Right cardiac atrium (tissue), 5 donors: ENCODE data around the gene C17orf50. TPM values are rescaled to one million over a fixed set of nuclear protein-coding genes. Genes with fewer than 3 reads are reported as not detected.
A peak's percentile ranks its signal among the peaks of the same experiment; 100 is the strongest.

Experiments used
- ATAC-seq, 2 donors: fragments of 200-7000 bp; cut with Tn5 transposase; one replicate each; pipeline versions ENCODE4 v1.8.0 to v1.9.1; 2020; ENCODE audit warnings: moderate library complexity in 2 of 2, mild to moderate bottlenecking in 1 of 2
- DNase-seq, 3 donors: peaks; one replicate each; pipeline ENCODE4 v3.0.0-alpha.2; 2020
- H3K27ac ChIP-seq: one replicate; pipeline ENCODE4 v1.5.1; 2013; ENCODE audit warnings: mild to moderate bottlenecking, low read length, control low read depth, moderate library complexity
- H3K27me3 ChIP-seq: one replicate; pipeline ENCODE4 v1.6.1; 2013; ENCODE audit not compliant: control insufficient read depth, insufficient read depth
- H3K4me1 ChIP-seq: one replicate; pipeline ENCODE4 v1.6.1; 2013; ENCODE audit warnings: low read length; ENCODE audit not compliant: control insufficient read depth, insufficient read depth
- H3K4me3 ChIP-seq: one replicate; pipeline ENCODE4 v1.5.1; 2013; ENCODE audit warnings: low read length, control low read depth
- H3K9me3 ChIP-seq: one replicate; pipeline ENCODE4 v1.6.1; 2013; ENCODE audit warnings: low read length; ENCODE audit not compliant: control insufficient read depth
- WGBS: extraction: QIAGEN DNeasy Blood & Tissue Kit; methylation state at CpG from one replicate; pipeline ENCODE4 v1.1.7; 2013; 5-methylcytosine and 5-hydroxymethylcytosine counted together
- intact Hi-C, 4 donors: fragments of 100-400 bp; cut with DNase I; formaldehyde crosslinking; loops; one replicate each; pipeline versions ENCODE4 v1.11.0 to v1.14.0; 2022 to 2023
- polyA plus RNA-seq: library from polyadenylated mRNA; stranded (reverse); fragments of 200-250 nt; gene quantifications from one replicate; pipeline ENCODE4 v1.2.3, GENCODE V29; 2013
- total RNA-seq, 4 donors: library from RNA; stranded (reverse); fragmentation: NEBNext Ultra II Directional; extraction: Animal tissue kit (Norgen Biotek cat#: 25700); gene quantifications; one replicate each; pipeline ENCODE4 v1.2.1, GENCODE V29; 2021
- donor health status: healthy with polysubstance abuse.
- donor health status: DM: no; HTN: yes; CAD: no.
- donor health status: DM: no; HTN: no; CAD: no.
- donor health status: DM: no; HTN: yes; CAD: no; lungs with severe emphysema.
- donor health status: DM: yes; HTN: yes; CAD: no.

C17orf50 gene
- total and polyA plus RNA-seq, 5 donors = 0.14 TPM; not detected in 4

DNA sequence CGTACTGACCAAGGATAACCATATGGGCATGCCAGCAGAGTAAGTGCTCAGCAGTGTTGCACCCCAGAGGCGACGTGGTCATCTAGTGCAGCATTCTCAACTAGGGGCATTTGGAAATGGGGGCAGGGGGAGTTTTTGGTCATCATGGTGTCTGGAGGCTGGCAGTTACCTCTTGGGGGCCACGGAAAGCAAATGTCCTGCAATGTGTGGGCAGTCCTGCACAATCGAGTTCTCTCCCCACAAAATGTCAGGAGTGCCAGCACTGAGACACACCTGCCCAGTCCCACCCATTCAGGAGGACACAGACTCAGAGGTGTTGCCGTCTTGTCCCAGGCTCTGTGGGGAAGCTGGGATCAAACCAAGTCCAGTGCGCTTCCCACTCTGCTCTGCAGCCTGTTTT, 26.3 kb upstream of the C17orf50 start:
- H3K9me3 ChIP-seq = no peaks in the 10 kb centered on the region
- H3K4me1 ChIP-seq = peaks cover 3% of the 10 kb centered on the region
- no peak overlapping the region for H3K4me3 ChIP-seq
- DNase-seq = no peak
- no peak overlapping the region for H3K27ac ChIP-seq
- intact Hi-C loops = no loop called here
- ATAC-seq = no peak
- H3K27me3 ChIP-seq = no peaks in the 10 kb centered on the region
- 88% methylated on average over 7 of the region's 7 CpGs for WGBS

DNA sequence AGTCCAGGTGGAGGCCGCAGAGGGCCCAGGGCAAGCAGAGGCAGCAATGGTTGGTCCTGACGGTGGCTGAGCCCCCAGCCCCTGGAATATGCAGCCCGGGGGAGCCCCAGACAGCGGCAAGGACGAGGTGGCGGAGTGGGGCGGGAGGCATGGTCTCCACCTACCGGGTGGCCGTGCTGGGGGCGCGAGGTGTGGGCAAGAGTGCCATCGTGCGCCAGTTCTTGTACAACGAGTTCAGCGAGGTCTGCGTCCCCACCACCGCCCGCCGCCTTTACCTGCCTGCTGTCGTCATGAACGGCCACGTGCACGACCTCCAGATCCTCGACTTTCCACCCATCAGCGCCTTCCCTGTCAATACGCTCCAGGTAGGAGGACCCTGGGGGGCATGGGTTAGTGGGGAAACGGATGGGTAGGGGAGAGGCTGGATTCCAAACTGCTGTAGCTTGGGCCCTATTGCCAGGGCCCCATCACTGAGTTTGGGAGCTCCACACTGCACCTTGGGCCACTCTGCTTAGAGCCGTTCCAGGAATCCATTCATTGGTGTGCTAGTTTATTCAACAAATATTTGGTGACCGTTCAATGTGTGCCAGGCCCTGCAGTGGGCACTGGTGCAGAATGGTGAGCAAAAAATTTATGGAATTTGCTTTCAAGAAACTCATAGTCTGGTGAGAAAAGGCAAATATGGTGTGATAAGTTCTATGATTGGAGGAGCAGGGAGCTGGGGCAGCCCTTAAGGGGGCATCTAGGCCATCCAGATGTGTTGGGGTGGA, 25.5 kb upstream of the C17orf50 start:
- peak in 1 of 3 donors; percentile 50 for DNase-seq
- Histone ChIP-seq H3K27me3 (no peaks in the 10 kb centered on the region), H3K9me3 (no peaks in the 10 kb centered on the region), H3K4me1 (peaks cover 3% of the 10 kb centered on the region), H3K4me3 (no peak overlapping the region), H3K27ac (no peak overlapping the region)
- no peak for ATAC-seq
- 83% methylated on average over 29 of the region's 29 CpGs for WGBS
- intact Hi-C loops = no loop called here

DNA sequence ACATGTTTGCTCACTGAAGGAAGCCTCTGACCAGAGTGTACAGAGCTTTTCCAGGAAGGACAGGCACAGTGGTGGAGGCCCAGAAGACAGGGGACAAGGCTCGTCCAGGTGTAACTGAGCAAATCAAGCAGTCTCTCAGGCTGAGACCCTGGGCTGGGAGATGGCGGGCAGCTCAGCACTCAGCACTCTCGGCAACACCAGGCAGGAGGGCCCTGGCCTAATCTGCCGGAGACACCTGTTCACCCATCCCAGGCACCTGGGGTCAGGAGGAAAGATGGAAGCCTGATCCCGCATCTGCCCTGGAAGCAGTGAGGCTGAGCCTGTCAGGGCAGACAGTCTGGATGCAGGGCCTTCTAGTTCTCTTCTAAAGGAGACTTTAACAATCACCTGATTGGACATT, 24.5 kb upstream of the C17orf50 start:
- 91% methylated on average over 5 of the region's 5 CpGs for WGBS
- intact Hi-C loops = no loop called here
- H3K4me3 ChIP-seq = no peak overlapping the region
- H3K4me1 ChIP-seq = peaks cover under 1% of the 10 kb centered on the region
- no peak for DNase-seq
- no peak overlapping the region for H3K27ac ChIP-seq
- no peaks in the 10 kb centered on the region for H3K9me3 ChIP-seq
- no peak for ATAC-seq
- H3K27me3 ChIP-seq = no peaks in the 10 kb centered on the region

DNA sequence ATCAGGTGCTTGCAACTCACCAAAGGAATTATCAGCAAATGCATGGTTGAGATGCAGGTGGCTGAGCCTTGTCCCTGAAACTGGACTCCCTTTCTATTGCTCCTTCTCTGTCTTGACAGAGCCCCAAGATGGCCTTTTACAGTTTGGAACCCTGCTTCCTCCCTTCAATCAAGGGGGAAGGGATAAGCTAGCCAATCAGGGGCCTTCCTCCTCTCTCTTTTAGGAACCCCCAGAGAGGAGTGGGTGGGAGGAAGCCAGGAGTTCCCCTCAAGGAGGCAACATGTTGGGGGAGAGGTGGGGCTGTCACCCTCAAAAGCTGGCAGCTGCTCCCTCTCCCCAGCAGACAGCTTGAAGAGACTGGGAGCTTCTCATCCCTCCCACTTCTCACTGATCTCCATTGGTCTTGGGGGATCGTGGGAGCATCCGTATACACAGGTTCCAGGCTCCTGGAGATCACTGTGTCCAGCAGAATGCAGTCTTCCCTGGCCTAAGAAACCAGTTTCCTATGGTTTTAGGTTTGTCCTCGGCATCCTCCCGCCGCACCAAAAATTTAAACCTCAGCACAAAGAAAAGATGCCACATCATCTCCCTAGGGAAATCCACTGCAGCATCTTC, 22.1 kb upstream of the C17orf50 start:
- H3K4me1 ChIP-seq = no peaks in the 10 kb centered on the region
- intact Hi-C loops = no loop called here
- DNase-seq (no peak), ATAC-seq (no peak)
- H3K27ac ChIP-seq = no peak overlapping the region
- no peak overlapping the region for H3K4me3 ChIP-seq
- no peaks in the 10 kb centered on the region for H3K9me3 ChIP-seq
- WGBS = 84% methylated on average over 5 of the region's 5 CpGs
- no peaks in the 10 kb centered on the region for H3K27me3 ChIP-seq

DNA sequence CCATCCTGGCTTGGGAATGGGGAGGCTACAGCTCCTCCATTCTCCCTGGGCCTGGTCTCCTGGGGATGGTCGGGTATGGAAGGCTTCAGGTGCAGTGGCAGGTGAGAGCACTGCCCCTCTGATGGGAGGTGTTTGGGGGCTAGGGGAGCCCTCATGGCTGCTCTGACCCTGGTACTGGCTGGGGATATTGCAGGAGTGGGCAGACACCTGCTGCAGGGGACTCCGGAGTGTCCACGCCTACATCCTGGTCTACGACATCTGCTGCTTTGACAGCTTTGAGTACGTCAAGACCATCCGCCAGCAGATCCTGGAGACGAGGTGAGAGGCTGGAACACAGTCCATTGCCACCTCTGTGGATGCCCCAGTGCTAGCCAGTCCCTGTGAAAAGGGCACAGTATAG, 20.5 kb upstream of the C17orf50 start:
- Histone ChIP-seq H3K27me3 (no peaks in the 10 kb centered on the region), H3K27ac (no peak overlapping the region), H3K4me1 (no peaks in the 10 kb centered on the region), H3K9me3 (no peaks in the 10 kb centered on the region), H3K4me3 (no peak overlapping the region)
- WGBS = 89% methylated on average over 7 of the region's 7 CpGs
- ATAC-seq (no peak), DNase-seq (no peak)
- intact Hi-C loops = loop anchor here in 2 of 4 donors (10.0 kb wide), 2 partner anchors 75 to 425 kb away; no protein-coding TSS in a partner anchor

DNA sequence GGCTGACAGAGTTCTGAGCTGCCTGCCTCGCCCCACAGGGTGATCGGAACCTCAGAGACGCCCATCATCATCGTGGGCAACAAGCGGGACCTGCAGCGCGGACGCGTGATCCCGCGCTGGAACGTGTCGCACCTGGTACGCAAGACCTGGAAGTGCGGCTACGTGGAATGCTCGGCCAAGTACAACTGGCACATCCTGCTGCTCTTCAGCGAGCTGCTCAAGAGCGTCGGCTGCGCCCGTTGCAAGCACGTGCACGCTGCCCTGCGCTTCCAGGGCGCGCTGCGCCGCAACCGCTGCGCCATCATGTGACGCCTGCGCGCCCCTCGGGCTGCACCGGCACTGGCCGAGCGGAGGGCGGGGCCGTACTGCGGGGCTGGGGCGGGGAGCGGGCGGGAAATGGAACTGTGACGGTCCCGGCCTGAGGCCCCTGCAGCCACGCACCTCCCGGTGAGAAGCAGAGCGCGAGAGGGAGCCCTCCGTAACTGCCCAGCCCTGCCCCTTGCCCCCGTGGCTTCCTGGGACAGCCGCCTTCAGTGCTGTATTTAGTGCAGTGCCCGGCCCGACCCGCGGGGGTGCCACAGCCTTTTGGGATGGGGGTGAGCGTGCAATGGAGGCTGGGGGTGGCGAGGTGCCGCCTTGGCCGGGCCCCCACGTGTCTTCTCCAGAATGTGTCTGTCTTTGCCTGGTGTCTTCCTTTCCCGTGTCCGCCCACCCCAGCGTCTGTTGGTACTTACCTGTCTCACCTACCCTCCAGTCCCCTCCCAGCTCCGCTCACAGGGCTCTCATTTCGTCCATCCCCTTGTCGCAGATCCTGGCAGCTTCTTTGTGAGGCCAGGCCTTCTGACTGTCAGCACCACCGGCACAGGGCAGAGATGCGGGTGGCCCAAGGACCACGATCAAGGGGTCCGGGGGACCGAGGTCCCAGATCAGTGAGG, 19.4 kb upstream of the C17orf50 start:
- ATAC-seq = peak; percentile 40 to 45
- Histone ChIP-seq H3K9me3 (no peaks in the 10 kb centered on the region), H3K27me3 (no peaks in the 10 kb centered on the region), H3K4me1 (no peaks in the 10 kb centered on the region), H3K4me3 (no peak overlapping the region), H3K27ac (no peak overlapping the region)
- 15% methylated on average over 73 of the region's 73 CpGs for WGBS
- DNase-seq = no peak
- intact Hi-C loops = loop anchor here in 2 of 4 donors (10.0 kb wide), 2 partner anchors 76 to 426 kb away; no protein-coding TSS in a partner anchor

DNA sequence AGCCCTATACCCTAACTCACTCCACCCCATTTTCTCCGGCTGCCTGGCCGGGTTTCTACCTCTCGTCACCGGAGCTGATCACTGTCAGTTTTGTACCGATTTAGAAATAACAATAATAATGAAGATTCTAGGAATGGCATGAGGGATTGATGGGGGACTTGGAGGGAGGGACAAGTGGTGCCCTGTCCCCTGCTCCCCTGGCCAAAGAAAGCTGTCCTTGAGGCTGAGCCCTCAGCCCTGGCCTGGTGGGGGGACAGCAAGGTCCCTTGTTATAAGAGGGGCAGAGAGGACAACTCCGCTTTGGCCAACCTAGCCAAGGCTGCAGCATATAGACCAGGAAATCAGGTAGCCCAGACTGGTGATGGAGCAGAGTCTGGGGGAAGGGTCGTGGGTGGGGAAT, 18.2 kb upstream of the C17orf50 start:
- no peaks in the 10 kb centered on the region for H3K27me3 ChIP-seq
- ATAC-seq (no peak), DNase-seq (no peak)
- H3K27ac ChIP-seq = no peak overlapping the region
- intact Hi-C loops = loop anchor here in 2 of 4 donors (10.0 kb wide), 2 partner anchors 78 to 428 kb away; no protein-coding TSS in a partner anchor
- no peak overlapping the region for H3K4me3 ChIP-seq
- no peaks in the 10 kb centered on the region for H3K4me1 ChIP-seq
- no peaks in the 10 kb centered on the region for H3K9me3 ChIP-seq
- WGBS = 74% methylated on average over 7 of the region's 7 CpGs

DNA sequence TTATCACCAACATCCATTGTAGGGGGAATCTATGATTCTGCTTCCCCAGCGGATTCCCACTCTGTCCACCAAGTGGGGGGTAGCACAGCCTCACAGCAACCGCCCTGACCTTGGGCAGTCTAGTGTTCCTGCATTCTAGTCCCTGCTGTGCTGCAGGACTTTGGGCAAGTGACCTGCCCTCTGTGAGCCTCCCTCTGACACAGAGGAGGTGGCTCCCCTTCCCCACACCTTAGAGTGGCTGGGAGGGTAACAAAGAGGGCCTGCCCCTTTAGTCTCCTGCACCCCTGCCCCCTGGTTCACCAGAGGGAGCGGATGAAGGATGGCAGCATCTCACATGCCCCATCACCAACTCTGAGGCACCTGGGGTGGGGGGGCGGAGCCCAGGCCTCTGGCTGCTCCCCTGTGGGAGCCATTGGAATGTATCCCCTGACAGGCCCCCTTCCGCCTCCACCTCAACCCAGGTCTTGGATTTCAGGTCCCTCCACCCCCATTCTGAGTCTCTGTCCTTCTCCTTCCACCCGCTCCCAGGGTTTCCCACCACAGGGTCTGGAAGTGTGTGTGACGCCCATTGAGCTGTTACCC, 17.7 kb upstream of the C17orf50 start:
- intact Hi-C loops = loop anchor here in 2 of 4 donors (10.0 kb wide), 2 partner anchors 78 to 428 kb away; no protein-coding TSS in a partner anchor
- Histone ChIP-seq H3K9me3 (no peaks in the 10 kb centered on the region), H3K4me3 (no peak overlapping the region), H3K4me1 (no peaks in the 10 kb centered on the region), H3K27ac (no peak overlapping the region), H3K27me3 (no peaks in the 10 kb centered on the region)
- no peak for ATAC-seq
- WGBS = 70% methylated on average over 7 of the region's 7 CpGs
- DNase-seq = no peak

DNA sequence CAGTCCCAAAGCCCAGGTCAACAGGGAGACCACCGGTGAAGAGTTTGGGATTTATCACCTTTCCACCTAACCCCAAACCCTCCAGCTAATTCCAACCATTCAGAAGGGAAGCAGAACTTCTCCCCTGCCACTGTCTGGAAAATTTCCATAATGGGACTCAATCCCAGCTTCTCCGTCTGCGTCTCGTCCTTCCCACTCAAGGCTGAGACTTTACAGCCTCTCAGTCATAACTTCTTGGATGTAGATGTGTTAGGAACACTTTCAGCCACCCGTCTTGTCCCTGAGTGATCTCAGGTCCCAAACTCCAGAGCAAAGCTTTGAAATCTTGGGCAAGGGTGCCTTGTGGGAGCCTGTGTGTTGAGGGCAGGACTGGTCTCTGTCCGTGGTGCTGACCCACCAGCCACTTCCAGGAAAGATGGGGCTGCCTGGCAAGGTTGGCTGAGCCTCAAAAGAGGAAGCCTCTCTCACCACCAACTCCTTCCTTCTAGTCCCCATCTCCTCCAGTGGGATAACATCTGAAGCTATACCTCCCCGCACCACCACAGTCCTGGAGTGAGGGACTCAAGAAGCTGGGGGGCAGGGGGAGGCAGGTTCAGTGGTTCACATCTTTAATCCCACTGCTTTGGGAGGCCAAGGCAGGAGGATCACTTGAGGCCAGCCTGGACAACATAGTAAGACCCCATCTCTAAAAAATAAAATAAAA, 16.9 kb upstream of the C17orf50 start:
- intact Hi-C loops = loop anchor here in 2 of 4 donors (10.0 kb wide), 2 partner anchors 79 to 429 kb away; no protein-coding TSS in a partner anchor
- DNase-seq = peak in 1 of 3 donors; percentile 74
- no peak overlapping the region for H3K4me3 ChIP-seq
- WGBS = 39% methylated on average over 7 of the region's 7 CpGs
- H3K27ac ChIP-seq = no peak overlapping the region
- H3K27me3 ChIP-seq = no peaks in the 10 kb centered on the region
- no peaks in the 10 kb centered on the region for H3K4me1 ChIP-seq
- ATAC-seq = no peak
- H3K9me3 ChIP-seq = no peaks in the 10 kb centered on the region

DNA sequence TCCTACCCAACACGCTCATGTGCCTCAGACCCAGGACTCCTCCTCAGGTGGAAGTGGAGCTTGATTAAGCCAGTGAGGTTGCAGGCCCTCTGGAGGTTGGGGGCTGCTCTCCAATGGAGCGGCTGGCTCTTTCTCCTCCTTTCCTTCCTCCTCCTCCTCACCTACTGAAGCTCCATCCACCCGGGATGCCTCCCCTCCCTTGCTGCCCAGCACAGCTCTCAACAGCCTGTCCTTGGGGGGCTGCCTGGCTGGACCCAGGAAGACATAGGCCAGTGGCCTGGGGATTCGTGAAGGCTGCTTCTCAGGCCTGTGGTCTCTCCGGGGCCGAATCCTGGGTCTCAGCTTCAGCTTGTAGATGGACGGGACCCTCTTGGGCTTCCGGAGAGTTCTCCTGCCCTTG, 15.9 kb upstream of the C17orf50 start:
- no peaks in the 10 kb centered on the region for H3K4me1 ChIP-seq
- no peaks in the 10 kb centered on the region for H3K9me3 ChIP-seq
- H3K27me3 ChIP-seq = no peaks in the 10 kb centered on the region
- no peak overlapping the region for H3K27ac ChIP-seq
- ATAC-seq (no peak), DNase-seq (no peak)
- intact Hi-C loops = loop anchor here (5.0 to 10.0 kb wide), 5 partner anchors 80 to 430 kb away; no protein-coding TSS in a partner anchor
- WGBS = 78% methylated on average over 8 of the region's 8 CpGs
- H3K4me3 ChIP-seq = no peak overlapping the region
